ENCODE data around the gene IL22RA2.

IL22RA2 gene

DNA sequence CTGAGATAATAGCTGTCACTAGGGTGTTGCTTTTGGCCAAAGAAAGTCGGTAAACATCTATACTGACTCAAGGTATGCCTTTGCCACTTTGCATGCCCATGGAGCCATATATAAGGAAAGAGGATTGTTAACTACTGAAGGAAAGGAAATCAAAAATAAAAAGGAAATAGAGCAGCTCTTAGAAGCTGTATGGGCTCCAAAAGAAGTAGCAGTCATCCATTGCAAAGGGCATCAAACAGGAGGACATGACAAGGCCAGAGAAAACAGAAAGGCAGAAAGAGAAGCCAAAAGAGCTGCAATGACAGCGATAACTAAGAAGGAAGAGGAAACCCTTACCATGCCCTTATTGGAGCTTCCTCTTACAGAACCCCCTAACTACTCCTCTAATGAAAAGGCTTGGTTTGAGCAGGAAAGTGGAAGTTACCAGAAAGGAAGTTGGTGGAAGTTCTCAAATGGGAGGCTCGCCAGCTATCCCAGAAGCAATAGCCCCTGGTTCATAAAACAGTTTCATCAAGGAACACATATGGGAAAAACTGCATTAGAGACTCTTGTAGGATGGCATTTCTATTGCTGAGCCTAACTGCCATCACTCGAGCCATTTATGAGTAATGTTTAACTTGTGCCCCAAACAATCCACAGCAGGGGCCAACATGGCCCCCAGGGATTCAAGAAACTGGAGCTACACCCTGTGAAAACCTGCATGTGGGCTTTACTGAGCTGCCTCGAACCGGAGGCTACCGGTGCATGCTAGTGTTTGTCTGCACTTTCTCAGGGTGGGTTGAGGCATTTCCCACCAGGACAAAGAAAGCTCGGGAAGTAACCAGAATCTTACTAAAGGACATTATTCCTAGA is 7.0 kb downstream of the IL22RA2 start:
- peaks cover 52 to 99% (median 70%) of the 10 kb centered on the region in 11 experiments for H3K9me3 ChIP-seq (replicated peaks in 1 of 11)
- H3K27ac ChIP-seq = peak overlapping the region in 4 of 11 experiments; percentile 3 to 17 (median 10); a peak in 4 of 22 replicates
- no peak overlapping the region for H3K9ac ChIP-seq
- no peaks in the 10 kb centered on the region for H3K27me3 ChIP-seq
- peaks cover 6 to 51% (median 20%) of the 10 kb centered on the region in 10 experiments; a peak in 16 of 20 replicates for H3K4me1 ChIP-seq
- no peaks in the 10 kb centered on the region for H4K20me1 ChIP-seq
- peak overlapping the region in 10 of 11 experiments; percentile 3 to 69 (median 44); a peak in 16 of 22 replicates for H3K4me2 ChIP-seq
- no peak overlapping the region for H3K4me3 ChIP-seq
- no peak for TF ChIP-seq Cebpa-rat (IDR thresholded peaks at IDR 0.05)
- H3K36me3 ChIP-seq = peaks cover 0 to 19% (median 5%) of the 10 kb centered on the region in 11 experiments; a peak in 6 of 22 replicates

DNA sequence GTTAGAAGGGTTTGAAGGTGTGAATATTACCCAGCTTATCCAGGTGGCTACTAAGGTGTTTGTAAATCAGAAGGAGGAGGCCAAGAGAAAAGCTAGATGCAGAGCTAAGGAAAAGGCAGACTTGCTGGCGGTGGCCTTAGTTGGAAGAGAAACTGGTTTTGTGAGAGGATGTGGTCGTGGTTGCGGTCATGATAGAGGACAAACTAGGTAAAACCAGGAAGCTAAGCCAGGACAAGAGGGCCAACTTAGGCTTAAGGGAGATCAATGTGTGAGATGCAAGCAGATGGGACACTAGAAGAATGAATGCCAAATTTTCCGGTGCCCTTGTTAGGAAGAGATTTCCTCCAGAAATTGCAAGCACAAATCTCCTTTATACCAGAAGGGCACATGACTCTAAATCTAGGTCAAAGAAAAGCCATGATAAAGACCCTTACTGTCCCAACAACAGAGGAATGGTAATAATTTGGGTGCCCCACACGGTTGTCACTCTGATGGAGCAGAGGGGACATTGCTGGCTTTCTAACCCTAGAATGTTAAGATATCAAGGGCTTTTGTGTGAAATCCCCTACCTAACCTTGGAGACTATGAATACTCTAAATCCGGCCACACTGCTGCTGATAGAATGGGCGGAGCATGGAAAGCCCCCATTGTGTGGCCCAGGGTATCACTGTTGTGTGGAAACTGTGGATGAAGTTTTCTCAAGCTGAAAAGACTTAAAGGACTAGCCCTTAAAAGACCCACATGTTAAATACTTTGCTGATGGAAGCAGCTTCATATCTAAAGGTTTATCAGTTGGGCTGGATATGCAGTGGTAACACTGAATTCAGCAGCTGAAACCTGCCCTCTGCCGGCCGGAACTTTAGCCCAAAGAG is 7.8 kb downstream of the IL22RA2 start:
- Histone ChIP-seq H3K27me3 (no peaks in the 10 kb centered on the region), H3K36me3 (peaks cover 0 to 19% (median 5%) of the 10 kb centered on the region in 11 experiments; a peak in 6 of 22 replicates), H3K4me2 (peak overlapping the region in 10 of 11 experiments; percentile 3 to 69 (median 44); a peak in 15 of 22 replicates), H3K4me3 (peak overlapping the region in 3 of 10 experiments; percentile 2 to 17 (median 10); a peak in 2 of 20 replicates), H3K4me1 (peaks cover 6 to 44% (median 20%) of the 10 kb centered on the region in 10 experiments; a peak in 16 of 20 replicates), H4K20me1 (no peaks in the 10 kb centered on the region), H3K27ac (peak overlapping the region in 4 of 11 experiments; percentile 3 to 17 (median 10); a peak in 3 of 22 replicates), H3K9me3 (replicated peaks in 1 of 11) (peaks cover 52 to 98% (median 68%) of the 10 kb centered on the region in 11 experiments), H3K9ac (no peak overlapping the region)
- TF ChIP-seq Cebpa-rat (IDR thresholded peaks at IDR 0.05) = no peak

DNA sequence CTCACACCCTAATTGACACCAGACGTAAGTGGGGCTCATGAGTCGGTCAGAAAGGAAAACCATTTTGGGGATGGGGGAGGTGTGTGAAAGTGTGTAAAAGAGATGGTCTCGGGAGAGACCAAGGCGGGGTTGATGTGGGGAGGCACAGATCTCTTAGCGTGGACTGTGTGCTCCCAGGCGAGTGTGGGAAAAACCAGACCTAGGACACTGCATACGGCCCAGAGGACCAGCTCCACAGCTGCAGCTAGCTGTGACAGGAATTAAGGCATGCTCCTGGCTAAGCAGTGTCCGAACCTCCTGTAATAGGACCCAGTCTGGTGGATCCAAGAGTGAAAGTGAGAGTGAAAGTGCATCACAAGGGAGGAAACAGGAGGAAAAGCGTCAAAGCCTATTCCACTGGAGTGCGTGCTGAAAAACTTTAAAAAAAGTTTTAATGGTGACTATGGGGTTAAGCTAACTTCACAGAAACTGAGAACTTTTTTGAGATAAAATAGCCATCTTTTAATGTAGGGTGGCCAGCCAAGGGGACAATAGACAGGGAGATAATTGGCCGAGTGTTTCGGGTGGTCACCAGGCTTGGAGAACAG is 9.6 kb downstream of the IL22RA2 start:
- Histone ChIP-seq H3K4me3 (peak overlapping the region in 3 of 10 experiments; percentile 9 to 21 (median 16); a peak in 3 of 20 replicates), H3K4me1 (peaks cover 6 to 44% (median 20%) of the 10 kb centered on the region in 10 experiments; a peak in 16 of 20 replicates), H3K9me3 (replicated peaks in 1 of 11) (peaks cover 38 to 98% (median 69%) of the 10 kb centered on the region in 11 experiments), H3K9ac (no peak overlapping the region), H3K27ac (no peak overlapping the region), H3K27me3 (no peaks in the 10 kb centered on the region), H3K4me2 (no peak overlapping the region), H3K36me3 (peaks cover 0 to 19% (median 5%) of the 10 kb centered on the region in 11 experiments; a peak in 6 of 22 replicates), H4K20me1 (no peaks in the 10 kb centered on the region)
- no peak for TF ChIP-seq Cebpa-rat (IDR thresholded peaks at IDR 0.05)

DNA sequence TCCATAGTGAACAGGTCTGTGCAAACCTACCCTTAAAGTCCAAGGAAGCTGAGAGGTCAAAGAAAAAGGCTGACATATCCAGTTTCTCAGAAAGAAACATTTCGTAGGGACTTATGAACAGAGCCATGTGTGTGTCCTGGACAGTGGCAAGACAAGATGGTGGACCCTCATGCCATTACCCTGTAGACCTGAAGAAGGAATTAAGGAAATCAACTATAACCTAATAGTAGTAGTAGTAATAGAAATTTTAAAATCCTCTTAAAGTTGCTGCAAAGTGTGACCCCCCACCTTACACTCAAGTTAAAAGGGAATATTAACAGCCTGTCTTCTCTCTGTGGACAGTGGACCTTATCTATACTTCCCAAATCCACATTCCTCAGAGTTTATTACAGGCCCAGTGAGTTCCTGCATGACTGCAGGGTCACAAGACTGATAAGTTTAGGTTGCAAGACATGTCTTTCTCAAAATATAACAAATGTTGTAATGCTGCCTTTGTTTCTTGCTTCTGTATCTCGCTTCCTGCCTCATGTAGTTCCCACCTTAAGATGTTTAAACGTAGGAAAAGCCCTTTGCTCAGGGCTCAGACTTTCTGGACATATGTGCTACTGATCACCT is 10.6 kb downstream of the IL22RA2 start:
- Histone ChIP-seq H3K4me1 (peaks cover 6 to 44% (median 20%) of the 10 kb centered on the region in 10 experiments; a peak in 16 of 20 replicates), H3K4me3 (peak overlapping the region in 1 of 10 experiments; percentile 9; a peak in 2 of 20 replicates), H3K27ac (no peak overlapping the region), H3K36me3 (peaks cover 0 to 19% (median 5%) of the 10 kb centered on the region in 11 experiments; a peak in 6 of 22 replicates), H3K4me2 (no peak overlapping the region), H3K9me3 (replicated peaks in 1 of 11) (peaks cover 38 to 98% (median 78%) of the 10 kb centered on the region in 11 experiments), H3K9ac (no peak overlapping the region), H3K27me3 (no peaks in the 10 kb centered on the region), H4K20me1 (no peaks in the 10 kb centered on the region)
- no peak for TF ChIP-seq Cebpa-rat (IDR thresholded peaks at IDR 0.05)

DNA sequence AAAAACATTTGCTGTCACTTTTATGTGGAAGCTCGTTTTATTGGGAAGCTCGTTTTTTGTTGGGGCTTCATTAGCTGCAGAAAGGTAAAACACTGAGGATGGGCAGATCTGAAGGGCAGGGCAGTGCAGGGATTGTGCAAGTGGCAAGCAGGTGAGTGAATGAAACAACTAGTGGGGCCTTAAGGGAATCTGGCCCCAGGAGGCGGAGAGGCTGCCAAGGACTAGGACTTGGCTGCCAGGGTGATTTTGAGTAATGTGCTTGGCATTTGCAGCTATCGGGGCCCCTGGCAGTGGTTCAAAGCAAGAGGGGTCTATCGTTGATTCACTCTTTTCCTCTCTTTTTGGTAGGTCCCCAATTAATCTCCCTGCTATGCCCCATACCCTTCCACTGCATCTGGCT is 11.5 kb downstream of the IL22RA2 start:
- no peaks in the 10 kb centered on the region for H4K20me1 ChIP-seq
- no peak overlapping the region for H3K27ac ChIP-seq
- peak overlapping the region in 1 of 11 experiments; percentile 43; a peak in 1 of 22 replicates for H3K4me2 ChIP-seq
- H3K27me3 ChIP-seq = no peaks in the 10 kb centered on the region
- H3K4me1 ChIP-seq = peaks cover 7 to 44% (median 21%) of the 10 kb centered on the region in 10 experiments; a peak in 19 of 20 replicates
- peaks cover 0 to 19% (median 5%) of the 10 kb centered on the region in 11 experiments; a peak in 6 of 22 replicates for H3K36me3 ChIP-seq
- no peak for TF ChIP-seq Cebpa-rat (IDR thresholded peaks at IDR 0.05)
- no peak overlapping the region; a peak in 1 of 20 replicates for H3K4me3 ChIP-seq
- peaks cover 38 to 98% (median 80%) of the 10 kb centered on the region in 11 experiments for H3K9me3 ChIP-seq (replicated peaks in 1 of 11)
- no peak overlapping the region for H3K9ac ChIP-seq

DNA sequence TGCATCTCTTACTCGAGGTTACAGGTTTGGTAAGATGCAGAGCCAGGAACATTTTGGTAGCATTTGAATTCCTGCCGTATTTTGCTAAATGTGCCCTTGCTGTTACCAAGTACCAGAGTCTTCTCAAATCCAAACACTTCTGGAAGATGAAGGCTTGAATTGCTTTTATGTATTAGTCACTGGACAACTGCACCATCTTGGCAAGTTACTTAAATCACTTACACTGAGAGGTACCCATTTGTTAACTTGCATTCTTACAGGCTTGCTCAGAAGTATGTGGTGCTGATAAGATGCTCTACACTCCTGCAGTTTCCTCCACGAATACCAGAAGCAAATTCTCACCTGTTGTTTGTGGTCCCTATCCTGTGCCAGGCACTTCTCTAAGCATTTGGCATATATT is 12.7 kb downstream of the IL22RA2 start:
- no peak overlapping the region for H3K4me2 ChIP-seq
- H3K27ac ChIP-seq = no peak overlapping the region
- H3K27me3 ChIP-seq = no peaks in the 10 kb centered on the region
- H3K9me3 ChIP-seq (replicated peaks in 1 of 11) = peaks cover 37 to 91% (median 73%) of the 10 kb centered on the region in 11 experiments
- H3K4me3 ChIP-seq = no peak overlapping the region
- no peaks in the 10 kb centered on the region for H4K20me1 ChIP-seq
- H3K9ac ChIP-seq = no peak overlapping the region
- TF ChIP-seq Cebpa-rat (IDR thresholded peaks at IDR 0.05) = no peak
- H3K36me3 ChIP-seq = peaks cover 0 to 19% (median 5%) of the 10 kb centered on the region in 11 experiments; a peak in 6 of 22 replicates
- peaks cover 12 to 44% (median 22%) of the 10 kb centered on the region in 10 experiments for H3K4me1 ChIP-seq

DNA sequence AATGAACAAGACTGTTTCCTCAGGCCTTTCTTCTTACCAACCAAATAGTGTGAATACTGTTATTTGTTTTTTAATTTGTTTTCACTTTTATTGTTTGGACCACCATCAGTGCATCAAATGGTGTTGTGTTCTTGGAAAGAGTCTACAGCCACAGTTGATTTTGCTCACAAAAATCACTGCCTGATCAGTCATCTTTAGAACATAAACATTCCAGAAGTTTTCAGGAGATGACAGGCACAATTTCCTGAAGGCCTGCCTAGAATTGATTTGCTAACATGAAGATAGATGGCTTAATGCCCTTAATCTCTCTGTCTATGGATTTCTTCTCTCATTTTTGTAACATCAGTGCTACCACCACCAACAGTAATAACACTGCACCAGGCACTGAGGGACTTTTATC is 13.5 kb downstream of the IL22RA2 start:
- H4K20me1 ChIP-seq = no peaks in the 10 kb centered on the region
- peaks cover 21 to 44% (median 22%) of the 10 kb centered on the region in 10 experiments for H3K4me1 ChIP-seq
- peaks cover 30 to 83% (median 66%) of the 10 kb centered on the region in 11 experiments for H3K9me3 ChIP-seq (replicated peaks in 1 of 11)
- no peak overlapping the region for H3K27ac ChIP-seq
- TF ChIP-seq Cebpa-rat (IDR thresholded peaks at IDR 0.05) = no peak
- no peak overlapping the region for H3K4me2 ChIP-seq
- no peaks in the 10 kb centered on the region for H3K27me3 ChIP-seq
- no peak overlapping the region for H3K9ac ChIP-seq
- H3K36me3 ChIP-seq = peaks cover 0 to 15% (median 5%) of the 10 kb centered on the region in 11 experiments; a peak in 6 of 22 replicates
- H3K4me3 ChIP-seq = no peak overlapping the region

DNA sequence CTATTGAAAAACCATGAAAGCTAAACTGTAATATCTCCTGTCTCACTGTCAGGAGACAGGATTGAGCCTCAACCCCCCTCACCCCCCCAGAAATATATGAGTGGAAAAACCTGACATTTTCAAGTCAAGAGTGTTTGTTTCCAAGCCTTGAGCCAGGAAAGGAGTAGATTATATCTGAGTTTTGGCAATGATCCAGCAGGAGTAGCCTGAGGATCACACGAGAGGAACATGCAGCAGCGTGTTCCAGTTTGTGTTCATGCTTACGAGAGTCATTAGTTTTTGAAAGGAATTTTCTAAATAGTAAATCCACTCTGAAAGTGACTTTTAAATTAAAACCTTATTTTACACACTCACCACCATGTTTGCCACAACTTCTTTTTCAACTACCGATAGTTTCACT is 15.8 kb downstream of the IL22RA2 start:
- Histone ChIP-seq H3K27ac (no peak overlapping the region), H4K20me1 (no peaks in the 10 kb centered on the region), H3K9ac (no peak overlapping the region), H3K4me2 (no peak overlapping the region), H3K9me3 (replicated peaks in 1 of 11) (peaks cover 17 to 81% (median 63%) of the 10 kb centered on the region in 11 experiments; a peak in 21 of 22 replicates), H3K4me1 (peaks cover 25 to 40% (median 29%) of the 10 kb centered on the region in 10 experiments), H3K27me3 (no peaks in the 10 kb centered on the region), H3K4me3 (no peak overlapping the region), H3K36me3 (no peaks in the 10 kb centered on the region; a peak in 1 of 22 replicates)
- no peak for TF ChIP-seq Cebpa-rat (IDR thresholded peaks at IDR 0.05)
